Measurements from ENCODE around the gene EEF1AKMT2. TPM values are rescaled to one million over a fixed set of nuclear protein-coding genes. Genes with fewer than 3 reads are reported as not detected.

The EEF1AKMT2 gene
- total RNA-seq, 1 donor from 2014 or later: 19.1 TPM

DNA sequence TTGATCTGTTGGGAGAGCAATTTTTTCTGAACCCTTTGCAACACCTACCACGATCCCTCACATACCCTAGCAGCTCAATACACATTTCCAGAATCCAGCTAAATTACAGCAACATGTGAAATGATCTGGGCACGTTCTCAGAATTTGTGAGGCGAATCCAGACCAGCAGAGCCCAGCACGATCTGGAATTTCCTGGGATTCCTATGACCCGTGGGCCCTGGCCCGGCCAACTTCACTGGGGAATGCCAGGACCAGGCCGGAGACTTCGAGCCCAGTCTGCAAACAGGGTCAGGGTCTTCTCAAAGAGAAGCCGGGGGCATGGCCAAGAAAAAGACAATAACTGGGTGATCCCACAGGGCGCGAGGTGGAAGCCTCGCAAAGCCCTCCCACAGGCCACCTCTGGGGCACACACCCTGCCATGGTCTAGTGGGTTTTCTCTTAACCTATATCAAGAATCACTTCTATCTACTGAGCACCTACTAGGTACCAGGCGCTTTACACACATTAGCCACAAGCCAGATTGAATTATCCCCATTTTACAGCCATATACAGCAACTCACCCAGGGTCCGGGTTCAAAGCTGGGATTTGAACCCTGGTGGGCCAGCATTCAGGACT, 81.3 kb downstream of the EEF1AKMT2 start:
- no peak overlapping the region for H3K27ac Mint-ChIP-seq (ENCODE audit: unreplicated experiment)
- Histone ChIP-seq H3K9me3 (ENCODE audit: insufficient read depth, low read depth, low read length) (no peaks in the 10 kb centered on the region), H3K79me2 (ENCODE audit: insufficient read depth, low read length) (peaks cover 30% of the 10 kb centered on the region), H3K4me1 (ENCODE audit: insufficient read depth, low read length) (no peaks in the 10 kb centered on the region), H3K4me2 (ENCODE audit: low read length) (no peak overlapping the region), H3K27me3 (ENCODE audit: insufficient read depth, low read length) (no peaks in the 10 kb centered on the region), H3K36me3 (ENCODE audit: insufficient read depth, low read length) (no peaks in the 10 kb centered on the region), H4K20me1 (ENCODE audit: insufficient read depth, low read length) (peaks cover 79% of the 10 kb centered on the region), H3K27ac (ENCODE audit: low read depth, low read length) (no peak overlapping the region), H3K9ac (ENCODE audit: low read length) (no peak overlapping the region), H2AFZ (ENCODE audit: low read depth, low read length) (no peak overlapping the region), H3K4me3 (ENCODE audit: insufficient read depth, low read depth, low read length) (no peak overlapping the region)
- TF ChIP-seq EZH2 (IDR thresholded peaks at IDR 0.05; ENCODE audit: insufficient read depth, low read length): no peak
- TF ChIP-seq, protein P1, sequence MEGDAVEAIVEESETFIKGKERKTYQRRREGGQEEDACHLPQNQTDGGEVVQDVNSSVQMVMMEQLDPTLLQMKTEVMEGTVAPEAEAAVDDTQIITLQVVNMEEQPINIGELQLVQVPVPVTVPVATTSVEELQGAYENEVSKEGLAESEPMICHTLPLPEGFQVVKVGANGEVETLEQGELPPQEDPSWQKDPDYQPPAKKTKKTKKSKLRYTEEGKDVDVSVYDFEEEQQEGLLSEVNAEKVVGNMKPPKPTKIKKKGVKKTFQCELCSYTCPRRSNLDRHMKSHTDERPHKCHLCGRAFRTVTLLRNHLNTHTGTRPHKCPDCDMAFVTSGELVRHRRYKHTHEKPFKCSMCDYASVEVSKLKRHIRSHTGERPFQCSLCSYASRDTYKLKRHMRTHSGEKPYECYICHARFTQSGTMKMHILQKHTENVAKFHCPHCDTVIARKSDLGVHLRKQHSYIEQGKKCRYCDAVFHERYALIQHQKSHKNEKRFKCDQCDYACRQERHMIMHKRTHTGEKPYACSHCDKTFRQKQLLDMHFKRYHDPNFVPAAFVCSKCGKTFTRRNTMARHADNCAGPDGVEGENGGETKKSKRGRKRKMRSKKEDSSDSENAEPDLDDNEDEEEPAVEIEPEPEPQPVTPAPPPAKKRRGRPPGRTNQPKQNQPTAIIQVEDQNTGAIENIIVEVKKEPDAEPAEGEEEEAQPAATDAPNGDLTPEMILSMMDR (IDR thresholded peaks at IDR 0.05; ENCODE audit: insufficient read depth, low read depth, low read length): no peak
- H3K27me3 Mint-ChIP-seq (ENCODE audit: low read depth, unreplicated experiment): peaks cover 2% of the 10 kb centered on the region
- H3K36me3 Mint-ChIP-seq (ENCODE audit: low read depth, unreplicated experiment): peaks cover 11% of the 10 kb centered on the region
- DNase-seq (ENCODE audit: low read depth) (no peak), FAIRE-seq (no peak)
- H3K4me1 Mint-ChIP-seq (ENCODE audit: low read depth, unreplicated experiment): peaks cover 18% of the 10 kb centered on the region
- no peak overlapping the region for H3K4me3 Mint-ChIP-seq (ENCODE audit: unreplicated experiment)
- no peaks in the 10 kb centered on the region for H3K9me3 Mint-ChIP-seq (ENCODE audit: unreplicated experiment)

DNA sequence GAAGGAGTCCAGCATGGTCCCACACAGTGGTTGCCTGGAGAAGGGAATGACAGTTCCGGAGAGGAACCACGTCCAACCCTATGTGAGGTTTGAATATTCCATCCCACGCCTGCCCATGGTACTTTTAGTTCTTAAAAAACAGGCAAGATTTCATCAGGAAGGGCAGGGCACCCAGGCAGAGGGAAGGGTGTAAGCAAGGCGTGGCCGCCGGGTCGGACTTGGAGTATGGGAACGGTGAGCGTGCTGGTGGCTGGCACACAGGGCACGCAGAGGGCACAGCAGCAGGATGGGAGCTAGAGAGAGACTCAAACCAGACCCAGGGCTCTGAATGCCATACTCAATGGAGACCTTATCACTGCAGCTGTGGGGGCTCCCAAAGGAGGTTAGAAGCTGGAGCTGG, 81.8 kb downstream of the EEF1AKMT2 start:
- Mint-ChIP-seq H3K36me3 (ENCODE audit: low read depth, unreplicated experiment) (peaks cover 10% of the 10 kb centered on the region), H3K9me3 (ENCODE audit: unreplicated experiment) (no peaks in the 10 kb centered on the region), H3K4me3 (ENCODE audit: unreplicated experiment) (no peak overlapping the region), H3K4me1 (ENCODE audit: low read depth, unreplicated experiment) (peaks cover 18% of the 10 kb centered on the region), H3K27ac (ENCODE audit: unreplicated experiment) (no peak overlapping the region), H3K27me3 (ENCODE audit: low read depth, unreplicated experiment) (peaks cover 2% of the 10 kb centered on the region)
- H2AFZ ChIP-seq (ENCODE audit: low read depth, low read length): no peak overlapping the region
- H3K36me3 ChIP-seq (ENCODE audit: insufficient read depth, low read length): no peaks in the 10 kb centered on the region
- no peak for FAIRE-seq
- H3K27ac ChIP-seq (ENCODE audit: low read depth, low read length): no peak overlapping the region
- DNase-seq (ENCODE audit: low read depth): no peak
- H3K4me3 ChIP-seq (ENCODE audit: insufficient read depth, low read depth, low read length): no peak overlapping the region
- peaks cover 30% of the 10 kb centered on the region for H3K79me2 ChIP-seq (ENCODE audit: insufficient read depth, low read length)
- TF ChIP-seq, protein P1 (IDR thresholded peaks at IDR 0.05; ENCODE audit: insufficient read depth, low read depth, low read length): no peak
- TF ChIP-seq EZH2 (IDR thresholded peaks at IDR 0.05; ENCODE audit: insufficient read depth, low read length): no peak
- no peak overlapping the region for H3K4me2 ChIP-seq (ENCODE audit: low read length)
- no peaks in the 10 kb centered on the region for H3K4me1 ChIP-seq (ENCODE audit: insufficient read depth, low read length)
- H3K9me3 ChIP-seq (ENCODE audit: insufficient read depth, low read depth, low read length): no peaks in the 10 kb centered on the region
- H3K27me3 ChIP-seq (ENCODE audit: insufficient read depth, low read length): no peaks in the 10 kb centered on the region
- no peak overlapping the region for H3K9ac ChIP-seq (ENCODE audit: low read length)
- H4K20me1 ChIP-seq (ENCODE audit: insufficient read depth, low read length): peaks cover 74% of the 10 kb centered on the region

DNA sequence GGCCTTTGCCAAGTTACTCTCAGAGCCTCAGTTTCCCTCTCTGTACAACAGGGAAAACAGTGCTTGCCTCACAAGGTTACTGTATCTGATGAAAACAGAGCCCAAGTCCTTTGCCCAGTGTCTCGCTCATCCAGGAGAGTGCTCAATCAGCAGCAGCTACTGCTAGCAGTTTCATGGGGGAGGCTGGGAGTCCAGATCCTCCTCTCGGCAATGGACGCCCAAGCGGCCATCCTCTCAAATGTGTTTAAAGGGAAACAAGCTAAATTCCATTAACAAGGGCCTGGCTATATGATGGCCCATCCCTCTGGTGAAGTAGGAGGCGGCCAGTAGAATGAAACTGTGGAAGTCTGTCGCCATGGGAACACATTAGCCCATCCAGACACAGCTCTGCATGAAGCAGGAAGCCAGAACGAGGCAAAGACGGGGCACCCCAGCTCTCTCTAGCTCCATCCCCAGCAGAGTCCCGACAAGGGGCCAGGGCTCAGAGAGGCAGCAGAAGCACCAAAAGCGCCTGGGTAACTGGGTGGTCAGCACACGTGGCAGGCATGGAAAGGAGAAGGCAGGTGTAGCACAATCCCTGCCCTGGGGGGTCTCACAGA, 82.7 kb downstream of the EEF1AKMT2 start:
- FAIRE-seq (no peak), DNase-seq (ENCODE audit: low read depth) (no peak)
- Histone ChIP-seq H3K27me3 (ENCODE audit: insufficient read depth, low read length) (no peaks in the 10 kb centered on the region), H4K20me1 (ENCODE audit: insufficient read depth, low read length) (peaks cover 76% of the 10 kb centered on the region), H3K4me1 (ENCODE audit: insufficient read depth, low read length) (no peaks in the 10 kb centered on the region), H3K4me2 (ENCODE audit: low read length) (no peak overlapping the region), H3K4me3 (ENCODE audit: insufficient read depth, low read depth, low read length) (no peak overlapping the region), H3K9me3 (ENCODE audit: insufficient read depth, low read depth, low read length) (no peaks in the 10 kb centered on the region), H2AFZ (ENCODE audit: low read depth, low read length) (no peak overlapping the region), H3K79me2 (ENCODE audit: insufficient read depth, low read length) (peaks cover 30% of the 10 kb centered on the region), H3K27ac (ENCODE audit: low read depth, low read length) (no peak overlapping the region), H3K36me3 (ENCODE audit: insufficient read depth, low read length) (no peaks in the 10 kb centered on the region), H3K9ac (ENCODE audit: low read length) (no peak overlapping the region)
- no peak for TF ChIP-seq EZH2 (IDR thresholded peaks at IDR 0.05; ENCODE audit: insufficient read depth, low read length)
- TF ChIP-seq, protein P1 (IDR thresholded peaks at IDR 0.05; ENCODE audit: insufficient read depth, low read depth, low read length): no peak
- H3K27ac Mint-ChIP-seq (ENCODE audit: unreplicated experiment): peak overlapping the region; percentile 21
- H3K36me3 Mint-ChIP-seq (ENCODE audit: low read depth, unreplicated experiment): peaks cover 10% of the 10 kb centered on the region
- peaks cover 2% of the 10 kb centered on the region for H3K27me3 Mint-ChIP-seq (ENCODE audit: low read depth, unreplicated experiment)
- no peaks in the 10 kb centered on the region for H3K9me3 Mint-ChIP-seq (ENCODE audit: unreplicated experiment)
- peaks cover 18% of the 10 kb centered on the region for H3K4me1 Mint-ChIP-seq (ENCODE audit: low read depth, unreplicated experiment)
- H3K4me3 Mint-ChIP-seq (ENCODE audit: unreplicated experiment): peak overlapping the region; percentile 14
